ENCODE results near the gene TSPAN17.

The TSPAN17 gene

DNA sequence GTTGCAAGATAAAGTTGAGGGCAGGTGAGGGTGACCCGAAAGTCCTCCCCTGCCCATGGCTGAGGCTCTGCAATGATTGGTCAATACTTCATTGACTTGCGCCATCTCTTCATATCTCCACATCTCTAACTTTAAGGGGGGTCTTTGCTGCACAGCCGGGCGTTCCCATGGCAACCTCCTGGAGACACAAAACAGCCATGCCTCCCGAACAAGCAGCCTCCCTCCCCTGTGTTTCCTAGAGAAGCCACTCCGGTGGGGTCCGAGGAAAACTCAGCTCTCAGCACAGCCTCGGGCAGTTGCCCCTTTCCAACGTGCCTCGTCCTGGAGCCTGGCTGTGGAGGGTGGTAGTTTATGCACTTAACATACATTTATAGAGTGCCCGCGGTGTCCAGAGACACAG is 57.5 kb downstream of the TSPAN17 start:
- no peak for TF ChIP-seq ESRRG (CRISPR knock-in tag; IDR thresholded peaks at IDR 0.05)
- TF ChIP-seq, protein P1, sequence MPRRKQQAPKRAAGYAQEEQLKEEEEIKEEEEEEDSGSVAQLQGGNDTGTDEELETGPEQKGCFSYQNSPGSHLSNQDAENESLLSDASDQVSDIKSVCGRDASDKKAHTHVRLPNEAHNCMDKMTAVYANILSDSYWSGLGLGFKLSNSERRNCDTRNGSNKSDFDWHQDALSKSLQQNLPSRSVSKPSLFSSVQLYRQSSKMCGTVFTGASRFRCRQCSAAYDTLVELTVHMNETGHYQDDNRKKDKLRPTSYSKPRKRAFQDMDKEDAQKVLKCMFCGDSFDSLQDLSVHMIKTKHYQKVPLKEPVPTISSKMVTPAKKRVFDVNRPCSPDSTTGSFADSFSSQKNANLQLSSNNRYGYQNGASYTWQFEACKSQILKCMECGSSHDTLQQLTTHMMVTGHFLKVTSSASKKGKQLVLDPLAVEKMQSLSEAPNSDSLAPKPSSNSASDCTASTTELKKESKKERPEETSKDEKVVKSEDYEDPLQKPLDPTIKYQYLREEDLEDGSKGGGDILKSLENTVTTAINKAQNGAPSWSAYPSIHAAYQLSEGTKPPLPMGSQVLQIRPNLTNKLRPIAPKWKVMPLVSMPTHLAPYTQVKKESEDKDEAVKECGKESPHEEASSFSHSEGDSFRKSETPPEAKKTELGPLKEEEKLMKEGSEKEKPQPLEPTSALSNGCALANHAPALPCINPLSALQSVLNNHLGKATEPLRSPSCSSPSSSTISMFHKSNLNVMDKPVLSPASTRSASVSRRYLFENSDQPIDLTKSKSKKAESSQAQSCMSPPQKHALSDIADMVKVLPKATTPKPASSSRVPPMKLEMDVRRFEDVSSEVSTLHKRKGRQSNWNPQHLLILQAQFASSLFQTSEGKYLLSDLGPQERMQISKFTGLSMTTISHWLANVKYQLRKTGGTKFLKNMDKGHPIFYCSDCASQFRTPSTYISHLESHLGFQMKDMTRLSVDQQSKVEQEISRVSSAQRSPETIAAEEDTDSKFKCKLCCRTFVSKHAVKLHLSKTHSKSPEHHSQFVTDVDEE (CRISPR knock-in tag; IDR thresholded peaks at IDR 0.05), result no peak
- no peak for TF ChIP-seq ZNF70 (CRISPR knock-in tag; IDR thresholded peaks at IDR 0.05)
- no peak for TF ChIP-seq RARB (CRISPR knock-in tag; IDR thresholded peaks at IDR 0.05)
- TF ChIP-seq, protein P2, sequence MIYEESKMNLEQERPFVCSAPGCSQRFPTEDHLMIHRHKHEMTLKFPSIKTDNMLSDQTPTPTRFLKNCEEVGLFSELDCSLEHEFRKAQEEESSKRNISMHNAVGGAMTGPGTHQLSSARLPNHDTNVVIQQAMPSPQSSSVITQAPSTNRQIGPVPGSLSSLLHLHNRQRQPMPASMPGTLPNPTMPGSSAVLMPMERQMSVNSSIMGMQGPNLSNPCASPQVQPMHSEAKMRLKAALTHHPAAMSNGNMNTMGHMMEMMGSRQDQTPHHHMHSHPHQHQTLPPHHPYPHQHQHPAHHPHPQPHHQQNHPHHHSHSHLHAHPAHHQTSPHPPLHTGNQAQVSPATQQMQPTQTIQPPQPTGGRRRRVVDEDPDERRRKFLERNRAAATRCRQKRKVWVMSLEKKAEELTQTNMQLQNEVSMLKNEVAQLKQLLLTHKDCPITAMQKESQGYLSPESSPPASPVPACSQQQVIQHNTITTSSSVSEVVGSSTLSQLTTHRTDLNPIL (CRISPR knock-in tag; IDR thresholded peaks at IDR 0.05; ENCODE audit: low read depth), result no peak
- TF ChIP-seq OSR1 (CRISPR knock-in tag; IDR thresholded peaks at IDR 0.05), result no peak
- no peak for TF ChIP-seq TOX (CRISPR knock-in tag; IDR thresholded peaks at IDR 0.05; ENCODE audit: borderline replicate concordance)
- TF ChIP-seq ZNF8 (CRISPR knock-in tag; IDR thresholded peaks at IDR 0.05), result no peak
- TF ChIP-seq ZC3H10 (CRISPR knock-in tag; IDR thresholded peaks at IDR 0.05), result no peak
- TF ChIP-seq, protein P3, sequence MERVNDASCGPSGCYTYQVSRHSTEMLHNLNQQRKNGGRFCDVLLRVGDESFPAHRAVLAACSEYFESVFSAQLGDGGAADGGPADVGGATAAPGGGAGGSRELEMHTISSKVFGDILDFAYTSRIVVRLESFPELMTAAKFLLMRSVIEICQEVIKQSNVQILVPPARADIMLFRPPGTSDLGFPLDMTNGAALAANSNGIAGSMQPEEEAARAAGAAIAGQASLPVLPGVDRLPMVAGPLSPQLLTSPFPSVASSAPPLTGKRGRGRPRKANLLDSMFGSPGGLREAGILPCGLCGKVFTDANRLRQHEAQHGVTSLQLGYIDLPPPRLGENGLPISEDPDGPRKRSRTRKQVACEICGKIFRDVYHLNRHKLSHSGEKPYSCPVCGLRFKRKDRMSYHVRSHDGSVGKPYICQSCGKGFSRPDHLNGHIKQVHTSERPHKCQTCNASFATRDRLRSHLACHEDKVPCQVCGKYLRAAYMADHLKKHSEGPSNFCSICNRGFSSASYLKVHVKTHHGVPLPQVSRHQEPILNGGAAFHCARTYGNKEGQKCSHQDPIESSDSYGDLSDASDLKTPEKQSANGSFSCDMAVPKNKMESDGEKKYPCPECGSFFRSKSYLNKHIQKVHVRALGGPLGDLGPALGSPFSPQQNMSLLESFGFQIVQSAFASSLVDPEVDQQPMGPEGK (CRISPR knock-in tag; IDR thresholded peaks at IDR 0.05; ENCODE audit: borderline replicate concordance), result no peak
- no peak for TF ChIP-seq ZNF565 (CRISPR knock-in tag; conservative IDR thresholded peaks at IDR 0.05; ENCODE audit: low read depth)
- TF ChIP-seq CSDC2 (CRISPR knock-in tag; IDR thresholded peaks at IDR 0.05), result no peak
- no peak for TF ChIP-seq SNAI2 (CRISPR knock-in tag; IDR thresholded peaks at IDR 0.05)
- TF ChIP-seq, protein P4, sequence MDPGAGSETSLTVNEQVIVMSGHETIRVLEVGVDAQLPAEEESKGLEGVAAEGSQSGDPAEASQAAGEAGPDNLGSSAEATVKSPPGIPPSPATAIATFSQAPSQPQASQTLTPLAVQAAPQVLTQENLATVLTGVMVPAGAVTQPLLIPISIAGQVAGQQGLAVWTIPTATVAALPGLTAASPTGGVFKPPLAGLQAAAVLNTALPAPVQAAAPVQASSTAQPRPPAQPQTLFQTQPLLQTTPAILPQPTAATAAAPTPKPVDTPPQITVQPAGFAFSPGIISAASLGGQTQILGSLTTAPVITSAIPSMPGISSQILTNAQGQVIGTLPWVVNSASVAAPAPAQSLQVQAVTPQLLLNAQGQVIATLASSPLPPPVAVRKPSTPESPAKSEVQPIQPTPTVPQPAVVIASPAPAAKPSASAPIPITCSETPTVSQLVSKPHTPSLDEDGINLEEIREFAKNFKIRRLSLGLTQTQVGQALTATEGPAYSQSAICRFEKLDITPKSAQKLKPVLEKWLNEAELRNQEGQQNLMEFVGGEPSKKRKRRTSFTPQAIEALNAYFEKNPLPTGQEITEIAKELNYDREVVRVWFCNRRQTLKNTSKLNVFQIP (CRISPR knock-in tag; IDR thresholded peaks at IDR 0.05; ENCODE audit: borderline replicate concordance, low read depth), result no peak
- no peak for TF ChIP-seq GLIS3 (CRISPR knock-in tag; IDR thresholded peaks at IDR 0.05)
- TF ChIP-seq ZFP3 (CRISPR knock-in tag; IDR thresholded peaks at IDR 0.05), result no peak
- no peak for TF ChIP-seq PPARA (CRISPR knock-in tag; IDR thresholded peaks at IDR 0.05; ENCODE audit: borderline replicate concordance)
- no peak for ATAC-seq

Data from SK-N-SH treated with all-trans-retinoic acid at 6 μM for 48 hours (cell line).